Activated CD8-positive, alpha-beta memory T cell treated with anti-CD3 and anti-CD28 coated beads for 24 hours (primary cell): Measurements from ENCODE around the gene SLN.

Experiments
- DNase-seq: peaks from one replicate; pipeline ENCODE4 v3.0.0-alpha.2; 2020

The SLN gene

GRCh38 chr11:107682171-107682570 is 29.7 kb downstream of the SLN start:
- no peak for DNase-seq

GRCh38 chr11:107679255-107680024 is 32.4 kb downstream of the SLN start:
- no peak for DNase-seq

DNA sequence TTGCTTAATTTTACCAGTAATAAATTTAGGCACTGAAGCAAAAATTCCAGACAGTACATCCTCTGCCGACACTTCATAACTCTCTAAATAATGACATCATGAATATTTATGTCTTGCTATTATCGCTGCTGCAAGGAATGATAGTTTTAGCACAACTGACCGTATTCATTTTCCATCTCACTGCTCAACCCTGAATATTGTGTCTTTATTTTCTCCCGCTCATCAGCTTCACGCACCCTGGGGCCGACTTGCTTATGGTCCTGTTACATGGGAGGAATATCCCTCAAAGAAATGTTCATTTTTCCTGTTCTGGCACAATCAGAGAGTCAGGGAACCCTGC is 33.3 kb downstream of the SLN start:
- no peak for DNase-seq

DNA sequence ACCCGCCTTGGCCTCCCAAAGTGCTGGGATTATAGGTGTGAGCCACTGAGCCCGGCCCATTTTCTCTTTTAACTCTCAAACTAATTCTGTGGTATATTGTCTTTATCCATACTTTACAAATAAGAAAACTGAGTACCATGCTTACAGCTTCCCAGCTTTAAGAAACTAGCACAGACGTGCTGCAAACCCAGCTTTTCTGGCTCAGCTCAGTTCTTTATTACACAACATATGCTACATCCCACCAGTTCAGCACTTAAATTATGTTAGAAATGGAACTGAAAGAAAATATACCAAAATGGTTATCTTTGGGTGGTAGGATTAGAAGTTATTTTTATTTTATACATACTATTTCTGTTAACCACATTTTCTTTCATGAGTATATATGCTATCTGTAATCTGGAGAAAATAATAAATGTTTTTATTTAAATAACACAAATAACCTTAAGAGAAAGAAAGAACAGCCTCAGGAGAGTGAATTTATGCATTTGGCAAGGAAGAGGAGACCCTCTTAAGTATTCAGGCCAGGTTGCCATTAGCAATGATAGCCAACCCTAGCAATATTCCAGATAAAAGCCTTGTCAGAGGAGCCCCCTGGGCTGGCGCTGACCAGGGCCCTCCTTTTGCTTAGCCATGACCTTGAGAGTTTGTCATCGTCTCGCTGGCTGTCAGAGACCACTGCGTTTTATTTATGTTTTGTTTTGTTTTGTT is 33.8 kb downstream of the SLN start:
- DNase-seq: no peak

- no peak for DNase-seq
Measured at GRCh38 chr11:107676336-107677057, 35.4 kb downstream of the SLN start.

GRCh38 chr11:107675902-107676301 is 36.0 kb downstream of the SLN start:
- DNase-seq: no peak

GRCh38 chr11:107669893-107670601 is 41.8 kb downstream of the SLN start:
- DNase-seq: no peak

DNA sequence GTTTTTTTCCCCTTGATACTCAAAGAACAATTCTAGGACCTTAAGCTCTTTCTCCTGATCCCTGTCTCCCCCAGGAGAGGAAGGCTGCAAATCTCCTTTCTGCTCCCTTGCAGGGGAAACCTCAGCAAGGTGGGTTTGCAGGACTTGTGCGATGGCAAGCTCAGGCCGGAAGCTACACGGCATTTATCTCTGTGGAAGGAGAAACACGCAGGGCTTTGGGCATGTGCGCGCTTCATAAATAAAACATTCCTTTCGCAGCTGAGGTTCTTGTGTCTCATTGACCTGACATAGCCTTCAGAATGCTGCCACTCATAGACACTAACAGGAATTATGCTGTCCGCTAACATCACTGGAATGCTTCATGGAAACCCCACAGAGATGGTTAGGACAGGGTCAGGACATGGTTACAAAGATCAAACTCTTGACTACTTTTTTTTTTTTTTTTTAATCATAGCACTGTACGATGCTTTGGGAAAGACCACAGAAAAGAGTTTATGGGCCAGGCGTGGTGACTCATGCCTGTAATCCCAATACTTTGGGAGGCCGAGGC is 42.6 kb downstream of the SLN start:
- DNase-seq: no peak

DNA sequence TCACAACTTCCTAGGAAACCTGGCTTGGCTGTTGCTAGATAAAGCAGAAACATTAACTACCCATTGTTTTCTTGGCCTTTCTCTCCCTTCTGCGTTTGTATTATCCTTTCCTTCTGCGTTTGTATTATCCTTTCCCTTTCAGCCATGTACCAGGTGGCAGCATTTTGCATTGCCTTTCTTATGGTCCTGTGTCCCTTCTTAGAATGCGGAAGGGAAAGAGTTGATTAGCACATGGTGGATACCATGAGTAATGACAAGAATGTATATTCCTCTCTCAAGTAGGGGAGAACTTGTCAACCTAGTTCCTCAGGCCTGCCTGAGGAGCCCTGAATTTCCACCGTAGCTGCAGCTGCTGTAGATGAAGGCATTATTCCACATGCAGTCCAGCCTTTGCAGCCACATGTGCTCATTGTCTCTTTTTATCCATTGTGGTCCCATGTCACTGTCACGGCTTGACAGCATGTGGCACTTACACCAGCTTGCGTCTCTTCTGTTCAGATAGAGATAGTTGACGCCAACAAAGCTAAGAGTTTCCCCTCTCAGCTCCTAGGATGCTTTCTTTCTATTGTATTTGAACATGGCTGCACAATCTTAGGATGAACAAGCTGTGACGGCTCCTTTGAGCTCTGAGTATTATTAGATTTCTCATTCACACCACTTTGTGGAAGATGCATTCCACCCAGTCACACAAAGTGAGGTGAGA is 44.8 kb downstream of the SLN start:
- DNase-seq: no peak

GRCh38 chr11:107665018-107665417 is 46.8 kb downstream of the SLN start:
- DNase-seq: no peak

GRCh38 chr11:107661656-107662055 is 50.2 kb downstream of the SLN start:
- no peak for DNase-seq

GRCh38 chr11:107660066-107660465 is 51.8 kb downstream of the SLN start:
- no peak for DNase-seq

- DNase-seq: no peak
Measured at GRCh38 chr11:107659310-107659709, 52.5 kb downstream of the SLN start.
